DOHH2 (cell line): Measurements from ENCODE around the gene VSIG10L.

Experiments
- CTCF ChIP-seq: fragments of 200-600 bp; sonication (generic); IDR thresholded peaks from one replicate; pipeline ENCODE4 v1.5.1; 2014; ENCODE audit warnings: antibody characterized with exemption, mild to moderate bottlenecking, low read depth, low read length; ENCODE audit not compliant: poor library complexity, severe bottlenecking
- EZH2phosphoT487 ChIP-seq: fragments of 200-600 bp; sonication (generic); IDR thresholded peaks from 2 replicates; pipeline ENCODE4 v1.6.1; 2017; ENCODE audit warnings: borderline replicate concordance, mild to moderate bottlenecking, antibody characterized with exemption, low read length, moderate library complexity, mixed read lengths

- TF ChIP-seq CTCF (no peak), EZH2phosphoT487 (no peak)
Observed at GRCh38 chr19:51294211-51294976, 47.5 kb downstream of the VSIG10L start.
